NCI-H82 treated with DMSO at 0.1 percent for 48 hours (cell line): Measurements from ENCODE around the gene NHERF2.

ENCODE experiments used
- DNase-seq: peaks from one replicate; lab custom pipeline; 2025; ENCODE audit not compliant: unreplicated experiment; lab: John Stamatoyannopoulos, UW

Gene NHERF2

DNA sequence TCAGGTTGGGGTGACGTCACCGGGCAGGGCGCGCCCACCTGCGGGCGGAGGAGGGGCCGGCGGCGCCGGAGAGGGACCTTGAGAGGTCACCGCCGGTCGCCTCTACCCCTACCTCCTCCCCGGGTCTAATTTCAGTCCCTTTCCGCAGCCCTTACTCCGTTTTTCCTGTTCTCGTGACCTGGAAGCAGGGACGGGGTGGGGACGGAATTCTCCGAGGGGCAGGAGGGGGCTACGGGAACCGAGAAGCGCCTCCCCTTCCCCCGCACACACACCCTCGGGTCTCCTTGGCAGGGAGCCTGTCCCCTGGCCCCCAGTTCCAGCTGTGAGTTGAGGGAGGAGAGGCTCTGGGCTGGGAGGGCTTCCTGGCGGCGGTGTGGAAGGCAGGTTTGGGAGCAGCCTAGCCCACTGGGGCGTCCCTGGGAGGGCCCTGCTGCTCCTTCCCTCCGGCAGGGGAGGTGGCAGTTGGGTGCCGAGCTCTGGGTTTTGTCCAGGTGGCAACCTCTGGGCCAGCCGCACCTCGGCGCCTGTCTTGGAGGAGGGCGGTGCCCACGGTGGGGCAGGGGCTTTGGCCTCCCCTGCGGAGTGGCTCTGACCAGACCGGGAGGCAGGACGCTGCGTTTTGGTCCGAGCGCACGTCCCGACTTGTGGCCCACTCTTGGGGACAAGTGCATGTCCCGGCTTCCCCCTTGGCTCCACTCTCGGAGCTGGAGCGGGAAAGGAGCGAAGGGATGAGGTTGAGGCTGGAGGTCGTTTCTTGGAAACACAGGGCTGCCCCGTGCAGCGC, 36.2 kb upstream of the NHERF2 start:
- DNase-seq: no peak

DNA sequence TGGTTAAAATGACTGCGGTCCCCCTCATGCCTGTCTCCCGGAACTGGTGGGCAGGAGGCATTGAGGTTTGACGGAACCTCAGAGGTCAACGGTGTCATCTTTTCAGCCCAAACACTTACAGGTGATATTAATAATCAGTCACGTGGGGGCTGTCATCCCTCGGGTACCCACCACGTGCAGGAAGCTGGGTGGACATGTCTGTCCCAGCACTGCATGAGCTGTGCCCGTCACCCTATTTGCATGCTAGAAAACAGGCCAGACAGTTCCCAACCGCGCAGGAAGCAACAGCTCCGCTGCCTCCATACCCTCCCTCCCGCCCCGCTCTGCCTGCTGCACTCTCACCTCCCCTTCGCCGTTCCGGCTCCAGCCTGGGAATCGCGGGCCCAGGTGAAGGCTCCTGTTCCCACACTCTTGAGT, 35.6 kb upstream of the NHERF2 start:
- DNase-seq: no peak

DNA sequence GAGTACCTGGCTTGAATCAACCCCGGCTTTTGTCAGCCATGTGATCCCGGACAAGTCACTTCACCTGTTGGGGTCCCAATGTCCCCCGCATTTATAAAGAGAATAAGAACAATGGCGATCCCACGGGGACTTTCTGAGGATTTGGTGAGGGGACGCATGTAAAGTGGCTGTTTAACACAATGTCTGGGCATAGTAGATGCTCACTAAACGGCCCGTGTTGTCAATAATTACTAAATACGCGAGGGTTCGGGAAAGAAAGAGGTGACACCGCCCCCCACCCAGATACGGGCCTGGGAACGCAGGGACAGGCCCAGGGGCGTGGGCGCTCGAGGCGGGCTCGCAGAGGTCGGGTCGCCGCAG, 35.1 kb upstream of the NHERF2 start:
- no peak for DNase-seq

DNA sequence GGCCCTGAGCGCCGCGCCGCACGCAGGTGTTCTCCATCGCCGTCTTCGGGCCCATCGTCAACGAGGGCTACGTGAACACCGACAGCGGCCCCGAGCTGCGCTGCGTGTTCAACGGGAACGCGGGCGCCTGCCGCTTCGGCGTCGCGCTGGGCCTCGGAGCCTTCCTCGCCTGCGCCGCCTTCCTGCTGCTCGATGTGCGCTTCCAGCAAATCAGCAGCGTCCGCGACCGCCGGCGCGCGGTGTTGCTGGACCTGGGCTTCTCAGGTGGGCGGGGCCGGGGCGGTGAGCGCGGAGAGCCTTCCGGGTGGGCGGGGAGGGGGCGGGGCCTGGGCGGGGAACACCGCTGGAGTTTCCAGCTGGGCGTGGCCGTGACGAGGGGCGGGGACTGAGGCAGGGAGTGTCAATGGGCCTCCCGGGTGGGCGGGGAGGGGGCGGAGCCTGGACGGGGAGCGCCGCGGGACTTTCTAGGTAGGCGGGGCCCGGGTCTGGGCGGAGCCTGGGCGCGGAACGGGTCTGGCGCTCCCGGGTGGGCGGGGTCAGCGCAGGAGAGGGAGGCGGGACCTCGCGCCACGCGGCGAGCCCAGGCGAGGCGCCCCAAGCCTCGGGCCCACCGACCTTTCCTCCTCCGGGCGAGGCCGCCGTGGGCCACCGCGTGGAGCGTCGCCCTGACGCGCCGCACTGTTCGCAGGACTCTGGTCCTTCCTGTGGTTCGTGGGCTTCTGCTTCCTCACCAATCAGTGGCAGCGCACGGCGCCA, 34.6 kb upstream of the NHERF2 start:
- DNase-seq: no peak

DNA sequence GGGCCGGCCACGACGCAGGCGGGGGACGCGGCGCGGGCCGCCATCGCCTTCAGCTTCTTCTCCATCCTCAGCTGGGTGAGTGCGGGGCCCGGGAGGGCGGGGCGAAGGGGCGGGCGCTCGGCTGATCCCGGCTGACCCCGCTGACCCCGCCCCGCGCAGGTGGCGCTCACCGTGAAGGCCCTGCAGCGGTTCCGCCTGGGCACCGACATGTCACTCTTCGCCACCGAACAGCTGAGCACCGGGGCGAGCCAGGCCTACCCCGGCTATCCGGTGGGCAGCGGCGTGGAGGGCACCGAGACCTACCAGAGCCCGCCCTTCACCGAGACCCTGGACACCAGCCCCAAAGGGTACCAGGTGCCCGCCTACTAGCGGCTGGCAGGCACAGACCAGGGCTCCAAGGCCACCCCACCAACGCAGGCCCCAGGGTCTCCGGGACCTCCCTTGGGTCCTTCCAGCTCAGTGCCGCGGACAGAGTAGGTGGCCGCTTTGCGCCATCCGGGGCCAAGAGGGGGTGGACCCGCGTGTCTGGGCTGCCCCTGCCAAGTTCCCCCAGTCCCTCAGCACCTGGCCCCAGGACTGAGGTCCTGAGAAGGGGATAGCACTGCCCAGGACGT, 33.9 kb upstream of the NHERF2 start:
- DNase-seq: no peak

DNA sequence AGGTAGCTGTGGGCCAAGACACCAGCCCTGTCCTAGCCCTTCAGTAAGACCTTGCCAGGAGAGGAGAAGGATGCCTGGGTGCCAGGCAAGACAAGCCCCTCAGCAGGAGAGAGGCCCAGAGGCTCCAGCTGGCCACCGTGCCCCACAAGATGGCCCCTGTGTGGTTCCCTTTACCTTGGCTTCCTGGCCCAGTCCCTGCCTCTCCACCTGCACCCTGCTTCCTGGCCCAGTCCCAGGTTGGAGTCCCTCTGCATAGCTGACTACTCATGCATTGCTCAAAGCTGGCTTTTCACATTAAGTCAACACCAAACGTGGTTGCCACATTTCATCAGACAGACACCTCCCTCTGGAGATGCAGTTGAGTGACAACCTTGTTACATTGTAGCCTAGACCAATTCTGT, 33.0 kb upstream of the NHERF2 start:
- DNase-seq: no peak

DNA sequence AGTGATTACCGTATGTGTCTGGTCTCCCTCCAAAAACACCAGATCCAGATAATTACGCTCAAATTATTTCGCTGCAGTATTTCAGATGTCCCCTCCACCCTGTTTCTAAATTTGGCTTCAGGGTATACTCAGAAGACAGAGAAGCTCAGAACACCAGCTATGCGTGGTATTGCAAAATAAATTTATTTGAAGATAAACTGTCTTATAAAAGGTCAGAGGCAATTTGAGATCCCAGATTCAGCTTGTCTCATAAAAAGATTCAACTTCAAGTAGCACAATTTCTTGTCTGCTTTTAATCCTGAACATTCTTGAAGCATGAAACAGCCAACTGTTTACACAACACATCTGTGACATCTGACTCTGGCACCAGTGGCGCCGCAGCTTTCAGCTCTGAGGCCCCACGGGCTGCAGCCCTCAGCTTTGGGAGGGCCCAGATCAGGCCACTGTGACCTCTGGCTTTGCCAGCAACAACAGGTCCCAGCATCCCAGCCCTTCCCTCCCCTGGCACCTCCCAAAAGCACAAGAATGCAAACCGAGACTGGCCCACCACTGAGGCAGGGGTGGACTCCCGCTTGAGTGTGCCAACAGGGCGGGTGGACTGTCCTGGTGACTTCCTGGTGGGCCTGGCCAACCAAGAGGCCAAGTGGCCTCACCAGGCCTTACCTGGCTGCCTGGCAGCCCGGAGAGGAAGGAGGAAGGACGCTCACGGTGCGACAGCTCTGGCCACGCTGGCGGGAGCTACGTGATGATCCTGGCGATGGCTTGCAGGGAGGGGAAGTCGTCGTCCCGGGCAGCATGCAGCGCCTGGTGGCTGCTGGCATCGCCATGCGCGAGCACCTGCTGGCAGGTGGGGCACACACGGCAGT, 29.0 kb upstream of the NHERF2 start:
- DNase-seq: no peak

DNA sequence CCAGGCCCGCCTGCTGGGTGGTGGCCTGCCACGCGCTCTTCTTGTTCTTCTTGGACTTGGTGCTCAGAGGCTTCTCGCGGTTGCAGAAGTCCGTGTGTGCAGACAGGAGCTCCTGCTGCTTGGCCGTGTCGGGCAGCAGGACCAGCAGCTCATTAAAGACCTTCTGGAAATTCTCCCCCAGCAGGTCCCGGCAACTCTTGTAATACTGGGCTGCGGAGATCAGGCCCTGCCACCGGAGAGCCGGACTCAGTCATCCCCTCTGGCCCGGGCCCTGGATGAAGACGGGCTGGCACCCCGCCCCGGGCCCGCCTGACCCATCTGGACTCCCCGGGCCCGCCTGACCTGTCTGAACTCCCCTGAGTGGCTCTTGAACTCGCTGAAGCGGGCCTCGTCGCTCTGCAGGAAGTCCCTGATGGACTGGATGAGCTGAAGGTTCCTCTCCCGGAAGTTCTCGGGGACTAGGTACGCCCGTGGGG, 28.3 kb upstream of the NHERF2 start:
- DNase-seq: no peak

DNA sequence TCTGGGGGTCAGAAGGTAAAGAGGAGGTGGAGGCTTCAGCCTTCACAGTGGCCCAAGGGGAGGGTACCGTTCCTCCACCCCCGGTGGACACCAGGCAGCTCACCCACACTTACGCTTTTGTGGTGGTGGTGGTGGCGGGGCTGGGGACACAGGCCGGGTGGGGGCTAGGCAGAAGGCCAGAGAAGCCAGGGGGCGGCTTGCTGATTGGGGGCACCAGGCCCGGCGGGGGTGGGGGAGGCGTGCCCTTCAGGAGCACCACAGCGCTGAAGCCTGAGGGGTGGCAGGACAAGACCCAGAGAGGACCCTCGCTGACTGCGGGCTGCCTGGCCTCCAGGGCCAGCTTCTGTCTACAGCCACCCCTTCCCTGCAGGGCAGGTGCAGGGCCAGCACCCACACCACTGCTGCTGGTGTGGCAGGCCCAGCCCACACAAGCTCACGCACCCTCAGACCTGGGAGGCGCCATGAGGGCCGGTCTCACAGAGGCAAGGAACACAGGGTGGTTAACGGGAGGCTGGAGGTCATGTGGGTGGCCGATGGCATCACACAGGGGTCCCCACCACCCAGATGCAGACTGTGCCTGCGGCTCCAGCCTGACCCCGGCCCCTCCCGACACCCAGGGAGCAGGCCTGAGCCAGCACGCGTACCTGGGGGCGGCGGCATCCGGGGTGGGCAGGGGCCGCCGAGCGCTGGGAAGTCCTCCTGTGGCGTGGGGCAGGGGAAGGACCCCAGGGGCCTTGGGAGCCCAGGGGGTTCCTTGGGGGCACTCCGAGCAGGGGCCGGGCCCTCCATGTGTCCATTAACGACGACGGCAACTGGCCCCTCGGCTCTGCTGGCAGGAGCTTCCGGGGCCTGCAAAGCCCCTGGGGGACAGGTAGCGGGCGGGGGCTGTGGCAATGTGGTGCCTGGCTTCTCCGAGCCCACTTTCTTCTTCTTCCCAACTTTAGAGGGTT, 27.6 kb upstream of the NHERF2 start:
- no peak for DNase-seq

DNA sequence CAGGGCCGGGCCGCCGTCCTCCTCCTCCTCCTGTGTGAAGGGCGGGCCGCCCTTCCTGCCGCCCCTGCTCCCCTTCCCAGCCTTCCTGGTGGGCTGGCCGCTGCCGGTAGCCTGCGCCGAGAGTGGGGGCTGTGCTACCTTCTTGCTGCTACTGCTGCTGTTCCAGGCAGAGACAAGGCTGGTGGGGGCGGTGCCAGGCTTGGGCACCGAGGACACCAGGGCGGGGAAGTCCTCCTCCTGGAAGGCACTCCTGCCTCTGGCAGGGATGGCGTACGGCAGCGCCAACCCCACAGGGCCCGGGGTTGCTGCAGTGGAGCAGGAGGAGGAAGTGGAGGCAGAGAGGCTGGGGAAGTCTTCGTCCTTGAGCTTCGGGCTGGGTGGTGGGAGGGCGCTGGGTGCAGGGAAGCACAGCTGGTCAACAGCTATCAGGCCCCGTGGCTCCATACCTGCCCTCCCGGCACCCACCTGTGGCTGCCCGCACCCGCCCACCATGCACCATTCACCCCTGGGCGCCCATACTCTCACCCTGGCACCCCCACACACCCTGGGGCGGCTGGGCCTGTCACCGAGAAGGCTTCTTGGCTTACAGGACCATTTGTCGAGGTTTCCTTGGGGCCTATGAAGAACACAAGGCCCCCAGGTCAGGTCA, 26.7 kb upstream of the NHERF2 start:
- no peak for DNase-seq

DNA sequence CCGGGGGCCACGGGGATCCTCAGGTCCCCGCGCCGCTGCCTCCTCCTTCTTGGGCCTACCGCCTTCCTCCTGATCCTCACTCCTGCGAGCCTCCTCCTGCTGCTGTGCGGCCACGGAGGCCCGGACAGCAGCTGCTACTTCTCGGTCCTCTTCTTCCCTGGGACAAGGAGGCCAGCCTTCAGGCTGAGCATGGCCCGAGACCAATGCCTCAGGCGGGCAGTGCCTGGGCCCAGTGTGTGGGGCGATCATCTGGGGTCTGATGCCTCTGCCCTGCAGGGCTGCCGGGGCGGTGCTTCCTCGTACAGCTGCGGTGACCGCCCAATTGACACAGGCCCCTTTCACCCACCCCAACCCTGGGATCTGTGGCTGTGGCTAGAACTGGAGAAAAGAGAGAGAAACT, 25.7 kb upstream of the NHERF2 start:
- no peak for DNase-seq

DNA sequence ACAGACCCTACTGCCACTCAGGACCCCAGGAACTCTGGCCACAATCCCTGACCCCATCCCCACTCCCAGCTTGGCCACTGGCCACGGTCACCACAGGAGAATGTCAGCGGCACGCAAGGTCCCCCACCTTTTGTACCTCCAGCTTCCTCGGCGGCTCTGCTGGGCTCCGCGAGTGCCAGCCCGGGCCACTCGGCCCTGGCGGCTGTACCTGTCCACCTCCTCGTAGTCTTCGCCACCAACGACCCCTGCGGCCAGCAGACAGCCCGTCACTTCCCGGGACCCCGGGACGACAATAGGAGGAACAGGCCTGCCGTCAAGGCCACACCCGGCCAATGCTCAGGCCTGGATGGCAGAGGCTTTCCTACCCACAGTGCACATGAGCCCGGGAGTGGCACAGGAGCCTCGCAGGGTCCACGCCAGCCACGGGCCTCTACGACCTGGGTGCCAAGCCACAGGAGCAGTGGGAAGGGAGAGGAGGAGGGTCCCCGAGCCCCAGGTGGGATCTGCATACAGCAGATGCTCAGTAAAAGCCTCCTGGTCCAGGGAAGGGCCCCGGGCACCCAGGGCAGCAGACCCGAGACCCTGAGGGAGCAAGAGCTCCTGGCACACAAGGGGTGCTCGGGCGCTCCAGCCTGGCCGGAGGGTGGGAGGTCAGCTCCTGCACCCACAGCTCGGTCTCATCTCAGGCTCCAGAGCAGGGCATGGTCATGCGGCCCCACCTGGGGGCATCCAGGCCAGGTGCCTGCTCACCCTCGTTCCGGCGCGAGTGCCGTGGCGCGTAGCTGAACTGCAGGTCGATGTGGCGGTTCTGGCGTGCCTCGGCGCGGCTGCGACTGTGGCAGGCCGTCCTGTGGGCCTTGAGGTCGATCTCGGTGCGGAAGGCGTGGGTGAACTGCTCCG, 25.0 kb upstream of the NHERF2 start:
- no peak for DNase-seq

DNA sequence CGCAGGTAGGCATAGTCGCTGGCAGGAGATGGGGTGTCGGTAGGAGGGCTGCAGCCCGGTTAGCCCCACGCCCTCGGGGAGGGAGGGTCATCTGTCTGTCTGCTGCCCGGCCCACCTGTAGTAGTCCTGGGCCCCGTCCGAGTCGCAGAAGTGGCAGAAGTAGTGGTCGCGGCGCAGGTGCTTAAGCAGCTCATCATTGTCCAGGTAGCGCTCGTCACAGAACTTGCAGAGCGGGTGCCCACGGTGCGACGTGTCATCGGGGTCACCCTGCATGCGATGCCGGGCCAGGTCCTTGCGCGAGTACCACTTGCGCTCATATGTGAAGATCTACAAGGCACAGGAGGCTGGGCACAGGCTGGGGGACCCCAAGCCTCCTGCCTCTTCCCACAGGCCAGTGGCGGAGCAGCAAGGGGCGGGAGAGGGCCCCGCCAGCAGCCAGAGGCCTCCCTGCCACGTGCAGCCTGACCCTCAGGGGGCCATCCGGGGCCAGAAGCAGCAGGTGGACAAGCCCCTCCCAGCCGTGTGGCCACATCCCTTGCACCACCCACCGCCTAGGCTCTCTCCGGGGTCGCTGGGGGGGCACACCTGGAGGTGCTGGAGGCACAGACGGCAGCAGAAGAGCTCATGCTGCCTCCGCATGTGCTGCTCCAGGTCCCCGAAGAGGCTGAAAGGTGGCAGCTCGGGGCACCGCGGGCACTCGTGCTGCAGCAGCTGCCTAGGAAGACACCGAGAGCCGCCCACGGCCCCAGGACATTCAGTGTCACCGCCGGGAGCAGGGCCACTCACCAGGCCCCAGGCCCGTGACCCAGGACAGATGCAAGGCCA, 24.1 kb upstream of the NHERF2 start:
- no peak for DNase-seq

DNA sequence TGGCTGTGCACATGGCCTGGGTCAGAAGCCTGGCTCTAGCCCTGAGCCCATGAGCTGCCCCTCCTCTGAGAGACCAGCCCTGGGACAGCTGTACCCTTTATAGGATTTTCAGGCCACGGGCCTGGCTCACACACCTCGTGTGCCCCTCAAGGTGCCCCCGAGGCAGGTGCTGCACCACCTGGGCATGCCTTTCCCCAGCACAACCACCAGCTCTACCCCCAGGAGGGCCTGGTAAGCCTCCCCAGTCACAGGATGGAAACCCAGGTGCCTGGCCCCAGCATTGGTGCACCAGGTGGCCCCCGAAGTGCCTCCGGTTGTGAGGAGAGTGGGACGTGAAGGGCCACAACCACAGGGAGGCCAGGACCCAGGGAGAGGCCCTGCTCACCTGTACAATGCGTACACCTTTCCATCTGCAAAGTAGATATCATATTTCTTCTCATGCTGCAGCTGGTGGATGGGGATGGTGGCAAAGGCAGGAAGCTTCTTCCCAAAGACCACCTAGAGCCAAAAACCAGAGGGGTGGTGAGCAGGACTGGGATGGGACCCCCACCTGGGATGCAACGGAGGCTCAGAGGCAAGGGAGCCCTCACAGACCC, 23.4 kb upstream of the NHERF2 start:
- no peak for DNase-seq

DNA sequence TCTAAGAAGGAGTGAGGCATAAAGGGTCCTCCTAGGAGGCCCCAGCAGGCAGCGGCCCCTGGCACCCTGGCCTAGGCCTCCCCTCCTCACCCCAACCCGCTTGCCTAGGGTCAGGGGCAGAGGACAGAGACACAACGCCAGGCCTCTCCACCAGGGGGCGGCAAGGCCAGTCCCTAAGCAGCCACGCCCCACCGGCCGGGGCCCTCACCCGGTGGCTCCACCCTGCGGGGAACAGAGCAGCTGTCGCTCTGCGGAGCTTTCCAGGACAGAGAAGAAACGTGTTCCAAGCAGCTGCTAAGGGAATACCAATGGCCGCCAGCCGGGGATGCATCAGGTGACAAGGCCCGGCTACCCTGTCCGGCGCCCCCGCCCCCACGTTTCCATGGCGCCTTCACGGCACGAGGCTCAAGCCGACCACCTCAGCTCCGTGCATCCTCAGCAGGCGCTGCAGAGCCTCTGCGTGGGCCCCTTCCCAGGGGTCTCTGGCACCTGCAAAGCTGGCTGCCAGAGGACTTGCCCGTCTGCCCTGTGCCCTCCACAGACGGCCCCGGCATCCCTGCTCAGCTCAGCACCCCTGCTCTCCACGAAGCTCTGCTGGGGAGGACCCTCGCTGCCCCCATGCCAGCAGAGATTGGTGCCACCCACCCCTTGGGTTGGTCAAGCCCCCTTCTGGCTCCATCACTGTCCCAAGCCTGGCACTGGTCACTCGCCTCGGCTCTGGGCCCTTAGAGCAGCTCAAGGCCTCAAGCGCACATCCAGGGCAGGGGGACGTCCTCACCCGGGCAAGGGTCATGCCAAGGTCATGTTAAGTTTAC, 22.7 kb upstream of the NHERF2 start:
- DNase-seq: peak; percentile 90

DNA sequence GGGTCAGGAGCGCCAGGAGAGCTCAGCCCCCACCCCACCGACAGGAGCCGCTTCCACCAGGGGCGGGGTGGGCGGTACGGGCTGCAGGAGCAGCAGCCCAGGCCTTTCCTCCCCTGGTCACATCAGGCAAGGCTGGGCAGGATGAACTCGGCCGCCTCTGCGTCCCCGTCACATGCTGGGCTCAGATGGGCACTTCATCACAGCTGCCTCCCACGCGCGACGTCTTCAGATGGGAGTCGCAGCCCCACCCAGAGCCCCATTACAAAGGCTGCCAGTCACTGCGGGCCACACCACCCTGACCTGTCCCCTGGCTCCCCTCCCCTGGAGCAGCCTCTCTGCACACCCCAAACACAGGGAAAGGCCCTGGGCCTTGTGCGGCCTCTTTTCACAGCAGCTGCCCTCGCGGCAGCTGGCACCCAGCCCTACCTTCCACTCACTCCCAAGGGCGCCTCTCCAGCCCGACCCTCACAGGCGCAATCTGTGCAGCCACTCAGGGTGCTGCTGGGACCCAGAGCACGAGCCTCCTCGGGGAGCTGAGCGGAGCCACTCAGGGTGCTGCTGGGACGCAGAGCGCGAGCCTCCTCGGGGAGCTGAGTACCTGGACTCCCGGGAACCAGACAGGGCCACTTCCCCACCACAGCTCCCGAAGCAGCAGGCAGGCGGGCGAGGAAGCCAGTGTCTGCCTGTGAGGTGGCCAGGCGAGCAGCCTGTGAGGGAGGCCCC, 21.7 kb upstream of the NHERF2 start:
- DNase-seq: no peak
